Colonic mucosa (tissue), 4 donors: Measurements from ENCODE around the gene ARL11. TPM values are rescaled to one million over a fixed set of nuclear protein-coding genes. Genes with fewer than 3 reads are reported as not detected.

Experiments
- DNase-seq: peaks from one replicate; pipeline ENCODE4 v3.0.0-alpha.2; 2020
- H3K27ac ChIP-seq: fragments of 200-600 bp; one replicate; pipeline ENCODE4 v1.8.0; 2021
- H3K27me3 ChIP-seq: fragments of 200-600 bp; one replicate; pipeline ENCODE4 v1.8.0; 2021
- H3K36me3 ChIP-seq: fragments of 200-600 bp; one replicate; pipeline ENCODE4 v1.8.0; 2021
- H3K4me1 ChIP-seq: fragments of 200-600 bp; one replicate; pipeline ENCODE4 v1.8.0; 2021; ENCODE audit warnings: mild to moderate bottlenecking
- H3K4me3 ChIP-seq: fragments of 200-600 bp; one replicate; pipeline ENCODE4 v1.8.0; 2021
- H3K9ac ChIP-seq, 2 donors: one replicate each; pipeline ENCODE4 v1.7.0; 2013; ENCODE audit warnings: control low read depth in 2 of 2, low read depth in 2 of 2, low read length in 2 of 2
- H3K9me3 ChIP-seq: fragments of 200-600 bp; one replicate; pipeline ENCODE4 v1.8.0; 2021
- CTCF ChIP-seq: fragments of 200-600 bp; IDR thresholded peaks from one replicate; pipeline ENCODE4 v1.8.0; 2022; ENCODE audit warnings: antibody characterized with exemption, mild to moderate bottlenecking
- intact Hi-C: fragments of 100-400 bp; cut with DNase I; formaldehyde crosslinking; loops from one replicate; pipeline ENCODE4 v1.14.1; 2022
- total RNA-seq, 2 donors: library from RNA; stranded (reverse); fragmentation: NEBNext Ultra II Directional in 1 of 2; extraction: Animal tissue kit (Norgen Biotek cat#: 25700) in 1 of 2; gene quantifications; one replicate each; pipeline ENCODE4 v1.2.1, GENCODE V29; 2021
- donor health status: healthy.
- donor health status: DM: no; HTN: no; CAD: no.
- donor health status: DM: no; HTN: no; CAD: no.

The ARL11 gene
- total RNA-seq, 2 donors from 2014 or later: 0.84 to 2.3 TPM

DNA sequence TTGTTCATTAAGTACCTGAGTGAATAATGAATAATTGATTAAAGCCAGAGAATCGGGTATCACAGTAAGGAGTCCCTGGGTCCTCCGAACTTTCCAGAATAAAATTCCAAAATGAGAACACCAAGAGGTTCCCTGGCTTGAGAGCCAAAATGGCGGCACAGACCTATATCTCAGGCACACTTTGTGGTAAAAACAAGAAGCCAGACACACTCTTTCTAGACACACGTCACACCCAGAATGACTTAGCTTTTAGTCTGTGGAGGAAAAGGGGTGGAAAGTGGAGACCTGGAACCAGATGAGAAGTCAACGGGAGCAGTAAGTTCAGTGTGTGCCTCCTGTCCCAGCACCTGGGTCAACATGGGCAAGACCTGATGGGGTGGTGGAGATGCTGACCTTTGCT is 8.4 kb downstream of the ARL11 start:
- Histone ChIP-seq H3K9me3 (no peaks in the 10 kb centered on the region), H3K9ac (no peak overlapping the region), H3K4me3 (no peak overlapping the region), H3K36me3 (no peaks in the 10 kb centered on the region), H3K27me3 (no peaks in the 10 kb centered on the region), H3K4me1 (no peaks in the 10 kb centered on the region), H3K27ac (no peak overlapping the region)
- DNase-seq: no peak
- TF ChIP-seq CTCF: no peak
- intact Hi-C loops: no loop called here

DNA sequence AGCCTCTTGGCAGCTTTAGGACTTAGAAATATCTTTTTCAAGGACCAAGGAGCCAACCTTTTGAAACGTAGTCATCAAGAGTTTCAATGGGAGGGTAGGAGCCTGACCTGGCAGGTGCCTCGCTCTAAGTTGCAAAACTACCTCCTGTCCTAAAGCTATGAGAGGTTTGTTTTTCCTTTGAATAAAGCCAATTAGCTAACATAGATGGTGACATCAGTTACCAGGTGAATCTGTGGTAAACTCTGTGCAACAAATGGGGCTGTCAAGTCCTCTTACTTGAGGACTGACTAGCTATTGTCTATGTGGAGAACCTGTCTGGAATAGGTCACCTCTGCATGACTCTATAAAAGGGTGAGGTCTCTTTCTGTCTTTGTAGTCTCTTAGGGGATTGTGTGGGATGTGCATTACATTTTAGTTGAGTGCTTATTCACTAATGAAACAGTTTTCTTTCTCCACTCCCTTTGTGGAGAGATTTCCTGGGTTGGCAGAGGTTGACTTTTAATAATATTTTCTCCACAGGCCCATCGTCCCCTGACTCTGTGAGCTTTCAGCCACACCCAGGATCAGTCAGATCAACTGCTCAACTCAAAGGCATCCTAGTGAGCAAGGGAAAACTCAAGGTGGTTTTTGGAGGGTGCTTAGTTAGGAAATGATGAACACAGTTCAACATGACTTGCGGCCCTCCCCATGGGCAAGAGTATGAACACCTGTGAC is 9.9 kb downstream of the ARL11 start:
- H3K9ac ChIP-seq: no peak overlapping the region
- no peaks in the 10 kb centered on the region for H3K27me3 ChIP-seq
- H3K9me3 ChIP-seq: no peaks in the 10 kb centered on the region
- no peaks in the 10 kb centered on the region for H3K4me1 ChIP-seq
- H3K36me3 ChIP-seq: no peaks in the 10 kb centered on the region
- intact Hi-C loops: no loop called here
- no peak for DNase-seq
- H3K4me3 ChIP-seq: no peak overlapping the region
- no peak overlapping the region for H3K27ac ChIP-seq
- TF ChIP-seq CTCF: no peak

- no peak for TF ChIP-seq CTCF
- Histone ChIP-seq H3K27me3 (no peaks in the 10 kb centered on the region), H3K36me3 (no peaks in the 10 kb centered on the region), H3K27ac (no peak overlapping the region), H3K9ac (no peak overlapping the region), H3K4me1 (no peaks in the 10 kb centered on the region), H3K4me3 (no peak overlapping the region), H3K9me3 (no peaks in the 10 kb centered on the region)
- intact Hi-C loops: no loop called here
- DNase-seq: no peak
Observed at GRCh38 chr13:49638744-49639072, 10.4 kb downstream of the ARL11 start.

DNA sequence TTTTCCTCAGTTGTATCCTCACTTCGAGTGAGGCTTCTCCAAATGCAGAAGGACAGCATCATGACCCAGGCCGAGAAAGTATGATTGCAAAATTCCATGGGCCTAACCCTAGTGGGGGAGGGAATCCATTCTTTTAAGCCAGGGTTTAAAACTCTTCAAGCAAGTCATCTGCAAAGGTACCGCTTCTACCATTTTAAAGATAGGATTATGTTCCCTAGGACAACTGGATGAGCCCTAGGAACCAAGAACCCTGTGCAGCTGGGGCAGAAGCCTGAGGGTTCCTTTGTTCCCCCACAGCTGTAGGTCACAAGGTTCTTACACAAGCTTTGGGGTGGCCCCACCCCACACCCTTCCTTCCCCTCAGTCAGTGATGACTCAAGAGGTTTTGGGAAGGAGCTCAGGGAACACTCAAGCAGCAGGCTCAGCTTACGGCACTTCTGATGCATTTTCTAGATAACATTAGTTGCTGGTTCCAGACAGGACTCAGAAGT is 13.5 kb downstream of the ARL11 start:
- Histone ChIP-seq H3K27ac (peak overlapping the region; percentile 36), H3K27me3 (no peaks in the 10 kb centered on the region), H3K4me3 (no peak overlapping the region), H3K36me3 (no peaks in the 10 kb centered on the region), H3K9ac (no peak overlapping the region), H3K9me3 (no peaks in the 10 kb centered on the region), H3K4me1 (no peaks in the 10 kb centered on the region)
- intact Hi-C loops: no loop called here
- no peak for TF ChIP-seq CTCF
- DNase-seq: peak; percentile 32

- Histone ChIP-seq H3K27me3 (no peaks in the 10 kb centered on the region), H3K4me3 (no peak overlapping the region), H3K4me1 (no peaks in the 10 kb centered on the region), H3K27ac (no peak overlapping the region), H3K9me3 (no peaks in the 10 kb centered on the region), H3K36me3 (no peaks in the 10 kb centered on the region), H3K9ac (no peak overlapping the region)
- DNase-seq: no peak
- intact Hi-C loops: no loop called here
- TF ChIP-seq CTCF: no peak
Observed at GRCh38 chr13:49643035-49643646, 14.8 kb downstream of the ARL11 start.
